ENCODE measurements around the gene SMCO1.

SMCO1 gene

DNA sequence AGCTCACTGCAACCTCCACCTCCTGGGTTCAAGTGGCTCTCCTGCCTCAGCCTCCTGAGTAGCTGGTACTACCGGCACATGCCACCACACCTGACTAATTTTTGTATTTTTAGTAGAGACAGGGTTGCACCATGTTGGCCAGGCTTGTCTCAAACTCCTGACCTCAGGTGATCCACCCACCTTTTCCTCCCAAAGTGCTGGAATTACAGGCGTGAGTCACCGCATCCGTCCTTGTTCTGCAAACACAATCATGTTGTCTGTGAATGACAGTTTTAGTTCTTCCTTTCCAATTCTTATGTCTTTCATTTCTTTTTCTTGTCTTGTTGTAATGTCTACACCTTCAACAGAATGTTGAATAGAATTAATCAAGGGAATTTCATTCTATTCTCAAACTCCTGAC is 16.3 kb upstream of the SMCO1 start:
- no peaks in the 10 kb centered on the region for H3K36me3 ChIP-seq (ENCODE audit: low read length)
- TF ChIP-seq, protein P1, sequence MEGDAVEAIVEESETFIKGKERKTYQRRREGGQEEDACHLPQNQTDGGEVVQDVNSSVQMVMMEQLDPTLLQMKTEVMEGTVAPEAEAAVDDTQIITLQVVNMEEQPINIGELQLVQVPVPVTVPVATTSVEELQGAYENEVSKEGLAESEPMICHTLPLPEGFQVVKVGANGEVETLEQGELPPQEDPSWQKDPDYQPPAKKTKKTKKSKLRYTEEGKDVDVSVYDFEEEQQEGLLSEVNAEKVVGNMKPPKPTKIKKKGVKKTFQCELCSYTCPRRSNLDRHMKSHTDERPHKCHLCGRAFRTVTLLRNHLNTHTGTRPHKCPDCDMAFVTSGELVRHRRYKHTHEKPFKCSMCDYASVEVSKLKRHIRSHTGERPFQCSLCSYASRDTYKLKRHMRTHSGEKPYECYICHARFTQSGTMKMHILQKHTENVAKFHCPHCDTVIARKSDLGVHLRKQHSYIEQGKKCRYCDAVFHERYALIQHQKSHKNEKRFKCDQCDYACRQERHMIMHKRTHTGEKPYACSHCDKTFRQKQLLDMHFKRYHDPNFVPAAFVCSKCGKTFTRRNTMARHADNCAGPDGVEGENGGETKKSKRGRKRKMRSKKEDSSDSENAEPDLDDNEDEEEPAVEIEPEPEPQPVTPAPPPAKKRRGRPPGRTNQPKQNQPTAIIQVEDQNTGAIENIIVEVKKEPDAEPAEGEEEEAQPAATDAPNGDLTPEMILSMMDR (IDR thresholded peaks at IDR 0.05; ENCODE audit: insufficient read depth, low read length, poor library complexity, severe bottlenecking): no peak
- TF ChIP-seq EZH2phosphoT487 (conservative IDR thresholded peaks at IDR 0.05; ENCODE audit: low read length): no peak

GRCh38 chr3:196528639-196529233 is 13.6 kb upstream of the SMCO1 start:
- peak overlapping the region; percentile 100 for H2AFZ ChIP-seq (ENCODE audit: low read depth, low read length, severe bottlenecking)
- H3K9ac ChIP-seq (ENCODE audit: low read length): peak overlapping the region; percentile 64
- H3K9me2 ChIP-seq (replicated peaks; ENCODE audit: insufficient read depth, low read length): no peaks in the 10 kb centered on the region
- H3K36me3 ChIP-seq (ENCODE audit: low read length): no peaks in the 10 kb centered on the region
- H3K4me2 ChIP-seq (ENCODE audit: low read depth, low read length, poor library complexity, severe bottlenecking): peak overlapping the region; percentile 93
- TF ChIP-seq, protein P1 (IDR thresholded peaks at IDR 0.05; ENCODE audit: insufficient read depth, low read length, poor library complexity, severe bottlenecking): peak; percentile 73
- TF ChIP-seq EZH2phosphoT487 (conservative IDR thresholded peaks at IDR 0.05; ENCODE audit: low read length): no peak
- no peaks in the 10 kb centered on the region for H3K27me3 ChIP-seq (ENCODE audit: low read length)
- no peaks in the 10 kb centered on the region for H3K9me3 ChIP-seq (ENCODE audit: insufficient read depth, low read length)
- no peaks in the 10 kb centered on the region; the same call in 1 of the 2 replicates for H3F3A ChIP-seq (ENCODE audit: insufficient read depth)
- peak overlapping the region; percentile 62 for H3K4me3 ChIP-seq (ENCODE audit: insufficient read depth, low read length, poor library complexity, severe bottlenecking)
- no peaks in the 10 kb centered on the region for H3K79me2 ChIP-seq (ENCODE audit: insufficient read depth, low read length)
- H3K27ac ChIP-seq (ENCODE audit: low read depth, low read length): no peak overlapping the region
- H4K20me1 ChIP-seq (ENCODE audit: low read depth, low read length): no peaks in the 10 kb centered on the region

More for the DNA sequence above, 16.3 kb upstream of the SMCO1 start:
- Histone ChIP-seq H3K9me3 (ENCODE audit: insufficient read depth, low read length) (no peaks in the 10 kb centered on the region), H3K9me2 (replicated peaks; ENCODE audit: insufficient read depth, low read length) (no peaks in the 10 kb centered on the region), H3K4me2 (ENCODE audit: low read depth, low read length, poor library complexity, severe bottlenecking) (no peak overlapping the region), H3K4me3 (ENCODE audit: insufficient read depth, low read length, poor library complexity, severe bottlenecking) (no peak overlapping the region), H3K9ac (ENCODE audit: low read length) (no peak overlapping the region), H3F3A (ENCODE audit: insufficient read depth) (no peaks in the 10 kb centered on the region; the same call in 1 of the 2 replicates), H4K20me1 (ENCODE audit: low read depth, low read length) (no peaks in the 10 kb centered on the region), H3K27ac (ENCODE audit: low read depth, low read length) (no peak overlapping the region), H3K27me3 (ENCODE audit: low read length) (no peaks in the 10 kb centered on the region), H3K79me2 (ENCODE audit: insufficient read depth, low read length) (no peaks in the 10 kb centered on the region), H2AFZ (ENCODE audit: low read depth, low read length, severe bottlenecking) (no peak overlapping the region)

GRCh38 chr3:196525141-196525540 is 10.0 kb upstream of the SMCO1 start:
- Histone ChIP-seq H3K9me3 (ENCODE audit: insufficient read depth, low read length) (peaks cover 14% of the 10 kb centered on the region; the same call in 1 of the 2 replicates), H3K27ac (ENCODE audit: low read depth, low read length) (no peak overlapping the region), H3K4me3 (ENCODE audit: insufficient read depth, low read length, poor library complexity, severe bottlenecking) (no peak overlapping the region)

More at GRCh38 chr3:196525141-196525540, 10.0 kb upstream of the SMCO1 start:
- Histone ChIP-seq H3K9me2 (replicated peaks; ENCODE audit: insufficient read depth, low read length) (no peaks in the 10 kb centered on the region), H3K79me2 (ENCODE audit: insufficient read depth, low read length) (no peaks in the 10 kb centered on the region), H3K9ac (ENCODE audit: low read length) (no peak overlapping the region), H4K20me1 (ENCODE audit: low read depth, low read length) (no peaks in the 10 kb centered on the region), H2AFZ (ENCODE audit: low read depth, low read length, severe bottlenecking) (no peak overlapping the region), H3K4me2 (ENCODE audit: low read depth, low read length, poor library complexity, severe bottlenecking) (no peak overlapping the region), H3F3A (ENCODE audit: insufficient read depth) (no peaks in the 10 kb centered on the region; the same call in 1 of the 2 replicates), H3K27me3 (ENCODE audit: low read length) (no peaks in the 10 kb centered on the region), H3K36me3 (ENCODE audit: low read length) (no peaks in the 10 kb centered on the region)
- TF ChIP-seq, protein P1 (IDR thresholded peaks at IDR 0.05; ENCODE audit: insufficient read depth, low read length, poor library complexity, severe bottlenecking): no peak
- no peak for TF ChIP-seq EZH2phosphoT487 (conservative IDR thresholded peaks at IDR 0.05; ENCODE audit: low read length)
